HCT116 (cell line): ENCODE data around the gene LSAMP. TPM values are rescaled to one million over a fixed set of nuclear protein-coding genes. Genes with fewer than 3 reads are reported as not detected.

Experiments
- ATAC-seq: fragments of 200-7000 bp; cut with Tn5 transposase; 2 replicates; pipeline ENCODE4 v1.9.1; 2020; ENCODE audit warnings: mild to moderate bottlenecking, moderate library complexity
- BruUV-seq: library from RNA; stranded (reverse); fragments of 400-500 nt; replicated peaks from 2 replicates; lab custom pipeline; 2021; lab: Mats Ljungman, UMichigan
- CTCF ChIA-PET: fragments of 300-600 bp; sonication (Branson Sonifier 250); formaldehyde crosslinking; loops from one replicate; lab custom pipeline; 2021; ENCODE audit warnings: antibody characterized with exemption; lab: Charles Lee
- POLR2A ChIA-PET: fragments of 300-600, 350-600 bp; sonication (Branson Sonifier 250); formaldehyde crosslinking; loops from one replicate; lab custom pipeline; 2021; ENCODE audit warnings: antibody characterized with exemption; lab: Charles Lee
- RAD21 ChIA-PET, 2 experiments: fragments of 300-600 bp; sonication (Branson Sonifier 250); formaldehyde crosslinking; loops; one replicate each; lab custom pipeline; 2023; ENCODE audit warnings: low total read pairs in 2 of 2; ENCODE audit not compliant: uncharacterized antibody in 2 of 2, unreplicated experiment in 2 of 2, low non-redundant PET in 1 of 2; lab: Charles Lee
- DNase-seq: peaks from one replicate; pipeline ENCODE4 v3.0.0-alpha.2; 2010; ENCODE audit warnings: low read depth, low spot score
- H2AFZ ChIP-seq: fragments of 200-600 bp; shearing (Covaris generic), sonication (generic); 2 replicates; pipeline ENCODE4 v1.6.1; 2017; ENCODE audit warnings: low read depth, mixed run types, mixed read lengths, antibody characterized with exemption, low read length; ENCODE audit not compliant: poor library complexity, severe bottlenecking
- H3K27ac ChIP-seq: 2 replicates; pipeline ENCODE4 v1.5.1; 2012; ENCODE audit warnings: low read depth, low read length
- H3K27me3 ChIP-seq: fragments of 200-600 bp; sonication (generic); 2 replicates; pipeline ENCODE4 v1.6.1; 2016; ENCODE audit warnings: mixed run types, low read length, mixed read lengths; ENCODE audit not compliant: insufficient read depth
- H3K36me3 ChIP-seq, 2 experiments: fragments of 200-500 bp in 1 of 2; fragments of 200-600 bp in 1 of 2; sonication (Bioruptor generic) in 1 of 2; sonication (generic) in 1 of 2; 2 replicates each; pipeline versions ENCODE4 v1.5.1 to v1.6.1; 2014 to 2016; ENCODE audit warnings: low read length in 2 of 2, inconsistent platforms in 1 of 2, mixed read lengths in 1 of 2, mixed run types in 1 of 2; ENCODE audit not compliant: insufficient read depth in 2 of 2, control insufficient read depth in 1 of 2
- H3K4me1 ChIP-seq, 2 experiments: fragments of 200-600 bp in 1 of 2; sonication (generic) in 1 of 2; 2 replicates each; pipeline versions ENCODE4 v1.5.1 to v1.6.1; 2012 to 2017; ENCODE audit warnings: low read length in 2 of 2, inconsistent platforms in 1 of 2, mild to moderate bottlenecking in 1 of 2, mixed read lengths in 1 of 2, mixed run types in 1 of 2, moderate library complexity in 1 of 2; ENCODE audit not compliant: insufficient read depth in 2 of 2, control insufficient read depth in 1 of 2
- H3K4me2 ChIP-seq: fragments of 200-600 bp; sonication (generic); 2 replicates; pipeline ENCODE4 v1.6.1; 2017; ENCODE audit warnings: mixed run types, low read length, mixed read lengths
- H3K4me3 ChIP-seq, 2 experiments: fragments of 200-600 bp in 1 of 2; sonication (generic) in 1 of 2; replicated peaks in 1 of 2; 2 replicates each; pipeline ENCODE4 v1.5.1; 2011 to 2016; ENCODE audit warnings: low read length in 2 of 2, control low read depth in 1 of 2, low read depth in 1 of 2, mild to moderate bottlenecking in 1 of 2, mixed read lengths in 1 of 2, mixed run types in 1 of 2
- H3K79me2 ChIP-seq: fragments of 200-600 bp; sonication (generic); 2 replicates; pipeline ENCODE4 v1.6.1; 2017; ENCODE audit warnings: mild to moderate bottlenecking, mixed run types, low read length, moderate library complexity, mixed read lengths; ENCODE audit not compliant: insufficient read depth
- H3K9ac ChIP-seq: fragments of 200-600 bp; sonication (generic); 2 replicates; pipeline ENCODE4 v1.6.1; 2016; ENCODE audit warnings: low read length, mixed read lengths
- H3K9me2 ChIP-seq: fragments of 200-600 bp; sonication (generic), shearing (Covaris generic); 2 replicates; pipeline ENCODE4 v1.6.1; 2017; ENCODE audit warnings: mixed run types, mild to moderate bottlenecking, moderate library complexity; ENCODE audit not compliant: insufficient read depth
- H3K9me3 ChIP-seq, 2 experiments: fragments of 200-500 bp in 1 of 2; fragments of 200-600 bp in 1 of 2; sonication (Bioruptor generic) in 1 of 2; sonication (generic) in 1 of 2; 2 replicates each; pipeline ENCODE4 v1.6.1; 2014 to 2017; ENCODE audit warnings: low read length in 2 of 2, mixed read lengths in 2 of 2, inconsistent platforms in 1 of 2, low read depth in 1 of 2, mild to moderate bottlenecking in 1 of 2, mixed run types in 1 of 2, moderate library complexity in 1 of 2; ENCODE audit not compliant: control insufficient read depth in 1 of 2, insufficient read depth in 1 of 2
- H4K20me1 ChIP-seq: fragments of 200-600 bp; sonication (generic), shearing (Covaris generic); 2 replicates; pipeline ENCODE4 v1.6.1; 2017; ENCODE audit warnings: mixed run types, mild to moderate bottlenecking, moderate library complexity; ENCODE audit not compliant: insufficient read depth
- CBX3 ChIP-seq: IDR thresholded peaks from 2 replicates; pipeline ENCODE4 v1.6.1; 2012; ENCODE audit warnings: low read depth
- CEBPB ChIP-seq: IDR thresholded peaks from 2 replicates; pipeline ENCODE4 v1.6.1; 2012; ENCODE audit warnings: low read depth
- EGR1 ChIP-seq: IDR thresholded peaks from 2 replicates; pipeline ENCODE4 v1.6.1; 2012; ENCODE audit warnings: low read depth
- ELF1 ChIP-seq: IDR thresholded peaks from 2 replicates; pipeline ENCODE4 v1.6.1; 2012; ENCODE audit warnings: low read depth, borderline replicate concordance
- EZH2 ChIP-seq: fragments of 200-600 bp; sonication (generic); IDR thresholded peaks from 2 replicates; pipeline ENCODE4 v1.6.1; 2017; ENCODE audit warnings: antibody characterized with exemption, mixed run types
- EZH2phosphoT487 ChIP-seq: fragments of 200-600 bp; IDR thresholded peaks from 2 replicates; pipeline ENCODE4 v1.6.1; 2018; ENCODE audit warnings: antibody characterized with exemption, borderline replicate concordance
- FOSL1 ChIP-seq: IDR thresholded peaks from 2 replicates; pipeline ENCODE4 v1.6.1; 2012; ENCODE audit warnings: low read depth
- POLR2A ChIP-seq: IDR thresholded peaks from 2 replicates; pipeline ENCODE4 v1.7.0; 2011; ENCODE audit warnings: borderline replicate concordance; ENCODE audit not compliant: insufficient read depth, insufficient read length; ENCODE audit errors: extremely low read depth
- POLR2AphosphoS5 ChIP-seq: IDR thresholded peaks from 2 replicates; pipeline ENCODE4 v1.6.1; 2011; ENCODE audit warnings: mild to moderate bottlenecking, low read depth, low read length, moderate library complexity
- RAD21 ChIP-seq: IDR thresholded peaks from 2 replicates; pipeline ENCODE4 v1.6.1; 2012; ENCODE audit warnings: low read depth, mild to moderate bottlenecking
- SIN3A ChIP-seq: IDR thresholded peaks from 2 replicates; pipeline ENCODE4 v1.6.1; 2012; ENCODE audit warnings: low read depth
- SP1 ChIP-seq: IDR thresholded peaks from 2 replicates; pipeline ENCODE4 v1.6.1; 2012; ENCODE audit warnings: low read depth
- YY1 ChIP-seq: IDR thresholded peaks from 2 replicates; pipeline ENCODE4 v1.6.1; 2011; ENCODE audit warnings: low read length, low read depth, moderate library complexity, mild to moderate bottlenecking; ENCODE audit not compliant: insufficient replicate concordance; ENCODE audit errors: extremely low read depth
- ZNF274 ChIP-seq: fragments of 200-500 bp; sonication (Bioruptor generic); IDR thresholded peaks from 2 replicates; pipeline ENCODE4 v1.6.1; 2014; ENCODE audit warnings: mild to moderate bottlenecking, low read depth, low read length, inconsistent platforms
- intact Hi-C: fragments of 100-400 bp; cut with micrococcal nuclease; formaldehyde crosslinking; loops from 2 replicates; pipeline ENCODE4 v1.10.0; 2022
- total RNA-seq: library from RNA; stranded (reverse); gene quantifications from one replicate; pipeline ENCODE4 v1.2.1, GENCODE V29; 2021; ENCODE audit not compliant: unreplicated experiment
- TF ChIP-seq, protein P1 (sequence below), 3 experiments: fragments of 200-600 bp in 1 of 3; sonication (generic) in 1 of 3; IDR thresholded peaks in 2 of 3; conservative IDR thresholded peaks in 1 of 3; 2 replicates each; pipeline ENCODE4 v1.5.1; 2012 to 2017; ENCODE audit warnings: low read depth in 2 of 3, low read length in 2 of 3, antibody characterized with exemption in 1 of 3, borderline replicate concordance in 1 of 3, control low read depth in 1 of 3, mild to moderate bottlenecking in 1 of 3, mixed read lengths in 1 of 3, mixed run types in 1 of 3, moderate library complexity in 1 of 3; ENCODE audit not compliant: insufficient read depth in 1 of 3
- TF ChIP-seq, protein P2 (sequence below): IDR thresholded peaks from 2 replicates; pipeline ENCODE4 v1.6.1; 2011; ENCODE audit warnings: mild to moderate bottlenecking, low read length, moderate library complexity; ENCODE audit not compliant: insufficient replicate concordance; ENCODE audit errors: extremely low read depth
- TF ChIP-seq, protein P3 (sequence below): IDR thresholded peaks from 2 replicates; pipeline ENCODE4 v1.6.1; 2012; ENCODE audit warnings: low read depth
- TF ChIP-seq, protein P4 (sequence below): IDR thresholded peaks from 2 replicates; pipeline ENCODE4 v1.6.1; 2012

The LSAMP gene
- total RNA-seq, 1 experiment from 2014 or later, result 0.25 TPM

DNA sequence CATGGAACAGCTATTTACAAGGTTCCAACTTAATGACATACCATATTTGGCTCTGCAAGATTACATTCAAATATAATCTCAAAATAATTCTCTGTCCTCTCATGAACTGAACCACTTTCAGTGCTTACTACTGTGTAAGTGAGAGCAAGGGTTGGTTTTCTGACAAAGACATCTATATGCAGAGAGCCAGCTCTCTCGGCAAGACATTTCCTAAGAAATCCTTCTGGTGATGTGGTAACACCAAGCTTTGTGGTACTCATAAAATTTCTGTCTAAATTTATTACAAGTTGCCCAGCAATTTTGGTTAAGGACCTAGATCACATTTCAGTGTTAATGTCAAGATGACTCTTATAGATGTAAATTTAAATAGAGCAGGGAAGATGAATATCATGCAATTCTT, 637.0 kb downstream of the LSAMP start:
- H3K4me2 ChIP-seq, result no peak overlapping the region
- no peaks in the 10 kb centered on the region for H3K36me3 ChIP-seq
- no peak overlapping the region for H3K4me3 ChIP-seq
- ChIA-PET CTCF (interaction anchor here (0.9 kb wide), 1 partner anchor 590 kb away, joined by 4 read pairs; no protein-coding TSS in a partner anchor), RAD21 (no interaction called here), POLR2A (no interaction called here)
- no peaks in the 10 kb centered on the region for H3K27me3 ChIP-seq
- H2AFZ ChIP-seq, result no peak overlapping the region
- intact Hi-C loops, result no loop called here
- no peaks in the 10 kb centered on the region for H3K9me3 ChIP-seq
- H4K20me1 ChIP-seq, result no peaks in the 10 kb centered on the region
- TF ChIP-seq POLR2A (no peak), CEBPB (no peak), FOSL1 (no peak), SP1 (no peak), EZH2phosphoT487 (no peak), POLR2AphosphoS5 (no peak), ELF1 (no peak), YY1 (no peak), EGR1 (no peak), RAD21 (no peak), ZNF274 (no peak), CBX3 (no peak), SIN3A (no peak), EZH2 (no peak)
- TF ChIP-seq, protein P1, sequence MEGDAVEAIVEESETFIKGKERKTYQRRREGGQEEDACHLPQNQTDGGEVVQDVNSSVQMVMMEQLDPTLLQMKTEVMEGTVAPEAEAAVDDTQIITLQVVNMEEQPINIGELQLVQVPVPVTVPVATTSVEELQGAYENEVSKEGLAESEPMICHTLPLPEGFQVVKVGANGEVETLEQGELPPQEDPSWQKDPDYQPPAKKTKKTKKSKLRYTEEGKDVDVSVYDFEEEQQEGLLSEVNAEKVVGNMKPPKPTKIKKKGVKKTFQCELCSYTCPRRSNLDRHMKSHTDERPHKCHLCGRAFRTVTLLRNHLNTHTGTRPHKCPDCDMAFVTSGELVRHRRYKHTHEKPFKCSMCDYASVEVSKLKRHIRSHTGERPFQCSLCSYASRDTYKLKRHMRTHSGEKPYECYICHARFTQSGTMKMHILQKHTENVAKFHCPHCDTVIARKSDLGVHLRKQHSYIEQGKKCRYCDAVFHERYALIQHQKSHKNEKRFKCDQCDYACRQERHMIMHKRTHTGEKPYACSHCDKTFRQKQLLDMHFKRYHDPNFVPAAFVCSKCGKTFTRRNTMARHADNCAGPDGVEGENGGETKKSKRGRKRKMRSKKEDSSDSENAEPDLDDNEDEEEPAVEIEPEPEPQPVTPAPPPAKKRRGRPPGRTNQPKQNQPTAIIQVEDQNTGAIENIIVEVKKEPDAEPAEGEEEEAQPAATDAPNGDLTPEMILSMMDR (IDR thresholded peaks at IDR 0.05 in 2 of 3, conservative IDR thresholded peaks at IDR 0.05 in 1 of 3; ENCODE audit: borderline replicate concordance in 1 of 3, insufficient read depth in 1 of 3, low read depth in 2 of 3, low read length in 2 of 3), result no peak
- TF ChIP-seq, protein P2, sequence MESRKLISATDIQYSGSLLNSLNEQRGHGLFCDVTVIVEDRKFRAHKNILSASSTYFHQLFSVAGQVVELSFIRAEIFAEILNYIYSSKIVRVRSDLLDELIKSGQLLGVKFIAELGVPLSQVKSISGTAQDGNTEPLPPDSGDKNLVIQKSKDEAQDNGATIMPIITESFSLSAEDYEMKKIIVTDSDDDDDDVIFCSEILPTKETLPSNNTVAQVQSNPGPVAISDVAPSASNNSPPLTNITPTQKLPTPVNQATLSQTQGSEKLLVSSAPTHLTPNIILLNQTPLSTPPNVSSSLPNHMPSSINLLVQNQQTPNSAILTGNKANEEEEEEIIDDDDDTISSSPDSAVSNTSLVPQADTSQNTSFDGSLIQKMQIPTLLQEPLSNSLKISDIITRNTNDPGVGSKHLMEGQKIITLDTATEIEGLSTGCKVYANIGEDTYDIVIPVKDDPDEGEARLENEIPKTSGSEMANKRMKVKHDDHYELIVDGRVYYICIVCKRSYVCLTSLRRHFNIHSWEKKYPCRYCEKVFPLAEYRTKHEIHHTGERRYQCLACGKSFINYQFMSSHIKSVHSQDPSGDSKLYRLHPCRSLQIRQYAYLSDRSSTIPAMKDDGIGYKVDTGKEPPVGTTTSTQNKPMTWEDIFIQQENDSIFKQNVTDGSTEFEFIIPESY, result no peak
- TF ChIP-seq, protein P3, sequence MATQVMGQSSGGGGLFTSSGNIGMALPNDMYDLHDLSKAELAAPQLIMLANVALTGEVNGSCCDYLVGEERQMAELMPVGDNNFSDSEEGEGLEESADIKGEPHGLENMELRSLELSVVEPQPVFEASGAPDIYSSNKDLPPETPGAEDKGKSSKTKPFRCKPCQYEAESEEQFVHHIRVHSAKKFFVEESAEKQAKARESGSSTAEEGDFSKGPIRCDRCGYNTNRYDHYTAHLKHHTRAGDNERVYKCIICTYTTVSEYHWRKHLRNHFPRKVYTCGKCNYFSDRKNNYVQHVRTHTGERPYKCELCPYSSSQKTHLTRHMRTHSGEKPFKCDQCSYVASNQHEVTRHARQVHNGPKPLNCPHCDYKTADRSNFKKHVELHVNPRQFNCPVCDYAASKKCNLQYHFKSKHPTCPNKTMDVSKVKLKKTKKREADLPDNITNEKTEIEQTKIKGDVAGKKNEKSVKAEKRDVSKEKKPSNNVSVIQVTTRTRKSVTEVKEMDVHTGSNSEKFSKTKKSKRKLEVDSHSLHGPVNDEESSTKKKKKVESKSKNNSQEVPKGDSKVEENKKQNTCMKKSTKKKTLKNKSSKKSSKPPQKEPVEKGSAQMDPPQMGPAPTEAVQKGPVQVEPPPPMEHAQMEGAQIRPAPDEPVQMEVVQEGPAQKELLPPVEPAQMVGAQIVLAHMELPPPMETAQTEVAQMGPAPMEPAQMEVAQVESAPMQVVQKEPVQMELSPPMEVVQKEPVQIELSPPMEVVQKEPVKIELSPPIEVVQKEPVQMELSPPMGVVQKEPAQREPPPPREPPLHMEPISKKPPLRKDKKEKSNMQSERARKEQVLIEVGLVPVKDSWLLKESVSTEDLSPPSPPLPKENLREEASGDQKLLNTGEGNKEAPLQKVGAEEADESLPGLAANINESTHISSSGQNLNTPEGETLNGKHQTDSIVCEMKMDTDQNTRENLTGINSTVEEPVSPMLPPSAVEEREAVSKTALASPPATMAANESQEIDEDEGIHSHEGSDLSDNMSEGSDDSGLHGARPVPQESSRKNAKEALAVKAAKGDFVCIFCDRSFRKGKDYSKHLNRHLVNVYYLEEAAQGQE, result no peak
- TF ChIP-seq, protein P4, sequence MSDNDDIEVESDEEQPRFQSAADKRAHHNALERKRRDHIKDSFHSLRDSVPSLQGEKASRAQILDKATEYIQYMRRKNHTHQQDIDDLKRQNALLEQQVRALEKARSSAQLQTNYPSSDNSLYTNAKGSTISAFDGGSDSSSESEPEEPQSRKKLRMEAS, result no peak
- no peak for DNase-seq
- H3K4me1 ChIP-seq, result peaks cover 0 to 6% of the 10 kb centered on the region in 2 experiments; a peak in 1 of 4 replicates
- no TSS peak for BruUV-seq
- no peak overlapping the region for H3K9ac ChIP-seq
- H3K9me2 ChIP-seq, result no peaks in the 10 kb centered on the region
- ATAC-seq, result no peak
- no peaks in the 10 kb centered on the region for H3K79me2 ChIP-seq
- no peak overlapping the region for H3K27ac ChIP-seq
